HG03175 (cell line): ENCODE results near the gene RUSC1.

ENCODE experiments used
- ATAC-seq: cut with Tn5 transposase; IDR thresholded peaks from one replicate; pipeline ENCODE4 v1.9.1; 2021; ENCODE audit warnings: mild to moderate bottlenecking, moderate library complexity; ENCODE audit not compliant: unreplicated experiment

The RUSC1 gene

DNA sequence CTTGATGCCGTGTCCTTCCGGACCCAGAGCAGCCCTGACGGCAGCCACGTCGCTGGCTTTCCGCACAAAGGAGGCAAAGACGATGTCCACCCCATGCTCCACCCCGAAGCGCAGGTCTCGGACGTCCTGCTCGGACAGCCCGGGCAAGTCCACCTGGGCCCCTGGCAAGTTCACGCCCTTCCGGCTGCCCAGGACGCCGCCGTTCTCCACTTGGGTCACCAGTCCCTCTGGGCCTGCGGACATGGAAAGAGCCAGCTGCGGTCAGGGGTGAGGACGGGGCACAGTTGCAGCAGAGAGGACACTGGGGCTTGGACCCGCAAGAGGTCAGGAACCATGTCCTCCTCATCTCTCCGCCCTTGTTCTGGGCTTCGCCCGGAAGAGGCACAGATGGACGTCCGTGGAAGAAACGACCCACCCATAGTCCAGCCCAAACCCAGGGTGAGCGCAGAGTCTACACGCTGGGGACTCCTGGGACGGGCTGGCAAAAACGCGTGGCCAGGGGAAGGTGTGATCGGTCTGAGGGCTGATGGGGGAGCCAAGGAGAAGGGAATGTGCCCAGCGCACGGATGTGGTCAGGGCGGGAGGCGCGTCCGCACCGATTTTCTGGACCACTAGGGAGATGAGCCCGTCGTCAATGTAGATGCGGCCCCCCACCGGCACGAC, 26.0 kb upstream of the RUSC1 start:
- no peak for ATAC-seq

DNA sequence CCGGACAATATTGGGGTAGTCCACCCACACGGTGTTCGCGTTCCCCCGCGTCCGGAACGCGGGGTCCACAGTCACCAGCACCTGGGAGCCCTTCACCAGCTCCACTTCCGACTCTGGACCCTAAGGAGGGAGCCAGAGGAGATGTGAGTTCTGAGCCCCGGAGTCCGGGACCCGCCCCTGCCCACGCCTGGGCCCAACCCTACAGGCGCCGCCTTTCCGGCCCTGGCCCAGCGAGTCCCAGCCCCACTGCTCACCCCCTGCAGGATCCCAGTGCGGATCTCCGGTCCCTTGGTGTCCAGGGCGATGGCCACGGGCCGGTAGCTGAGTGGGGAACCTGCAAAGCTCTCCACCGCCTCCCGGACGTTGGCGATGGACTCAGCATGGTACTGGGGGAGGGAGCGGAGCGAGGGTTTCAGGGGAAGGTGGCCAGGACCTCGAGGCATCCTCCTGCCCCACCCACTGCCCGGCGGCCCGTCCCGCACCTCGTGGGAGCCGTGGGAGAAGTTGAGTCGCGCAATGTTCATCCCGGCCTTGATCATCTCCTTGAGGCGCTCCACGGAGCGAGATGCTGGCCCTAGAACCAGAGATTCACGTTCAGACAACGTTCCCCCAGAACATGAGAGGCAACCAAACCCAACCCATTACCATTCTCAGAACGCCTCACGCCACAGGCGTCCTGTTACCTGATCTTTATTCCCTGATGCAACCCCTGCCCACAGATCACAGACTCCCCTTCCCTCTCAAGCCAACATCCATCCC, 25.3 kb upstream of the RUSC1 start:
- no peak for ATAC-seq

DNA sequence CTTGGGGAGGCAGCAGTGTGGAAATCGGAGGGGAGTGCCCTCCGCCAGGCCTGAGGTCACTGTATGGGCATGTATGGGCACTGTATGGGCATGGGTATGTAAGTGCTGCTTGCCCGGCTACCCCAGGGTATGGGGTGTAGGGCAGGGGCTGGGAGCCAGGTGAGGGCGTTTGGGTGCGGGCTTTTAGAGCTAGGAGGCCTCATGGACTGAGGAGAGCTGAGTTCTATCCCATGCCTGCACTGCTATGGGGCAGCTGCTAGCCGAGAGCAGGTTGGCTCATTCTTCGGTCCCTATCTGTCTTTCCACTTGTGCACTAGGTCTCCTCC, 24.8 kb upstream of the RUSC1 start:
- ATAC-seq = no peak

DNA sequence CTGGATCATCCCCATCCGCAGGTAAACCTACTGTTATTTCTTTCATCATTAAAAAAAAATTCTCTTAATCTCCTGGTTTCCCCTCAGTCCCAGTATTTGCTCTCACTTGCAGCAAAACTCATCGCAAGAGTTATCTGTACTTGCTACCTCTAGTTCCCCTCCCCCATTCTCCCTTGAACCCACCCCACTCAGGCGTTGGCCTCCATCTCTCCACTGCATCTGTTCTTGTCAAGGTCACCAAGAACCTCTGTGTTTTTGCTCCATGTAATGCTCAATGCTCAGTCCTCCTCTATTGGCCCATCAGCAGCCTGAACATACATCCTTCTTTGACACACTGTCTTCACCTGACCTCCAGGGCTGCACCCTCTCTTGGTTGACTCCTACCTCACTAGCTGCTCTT, 24.0 kb upstream of the RUSC1 start:
- no peak for ATAC-seq

DNA sequence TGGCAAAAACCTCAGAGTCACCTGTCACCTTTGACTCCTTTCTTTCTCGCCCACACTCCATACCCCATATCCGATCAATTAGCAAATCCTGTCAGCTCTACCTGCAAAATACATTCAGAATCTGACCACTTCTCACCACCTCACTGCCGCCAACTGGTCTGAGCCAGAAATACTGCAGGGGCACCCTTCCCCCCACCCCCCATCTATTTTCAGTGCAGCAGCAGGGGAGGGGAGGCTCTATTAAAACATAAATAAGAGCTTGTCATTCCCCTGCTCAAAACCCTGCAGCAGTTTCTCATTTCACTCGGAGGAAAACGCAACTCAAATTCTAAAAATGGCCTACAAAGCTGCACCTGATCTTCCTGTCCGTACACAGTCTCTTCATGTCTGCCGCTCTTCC, 23.3 kb upstream of the RUSC1 start:
- ATAC-seq = no peak

DNA sequence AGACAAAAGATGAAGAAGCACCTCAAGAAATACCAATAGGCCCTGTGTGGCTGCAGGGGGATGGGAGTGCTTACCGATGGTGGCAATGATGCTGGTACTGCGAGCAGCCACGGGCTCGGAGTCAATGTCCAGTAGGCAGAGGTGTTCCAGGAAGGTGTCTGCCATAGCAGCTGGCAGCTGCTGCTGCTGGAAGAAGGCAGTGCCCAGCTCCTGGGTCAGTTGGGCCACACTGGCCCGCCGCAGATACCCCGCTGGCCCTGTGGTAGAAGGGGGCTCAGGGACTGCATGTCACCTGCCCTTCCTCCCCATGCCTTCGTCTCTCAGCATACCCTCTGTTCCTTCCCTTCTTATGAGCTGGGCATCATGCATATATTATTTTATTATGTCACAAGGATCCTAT, 20.7 kb upstream of the RUSC1 start:
- no peak for ATAC-seq

DNA sequence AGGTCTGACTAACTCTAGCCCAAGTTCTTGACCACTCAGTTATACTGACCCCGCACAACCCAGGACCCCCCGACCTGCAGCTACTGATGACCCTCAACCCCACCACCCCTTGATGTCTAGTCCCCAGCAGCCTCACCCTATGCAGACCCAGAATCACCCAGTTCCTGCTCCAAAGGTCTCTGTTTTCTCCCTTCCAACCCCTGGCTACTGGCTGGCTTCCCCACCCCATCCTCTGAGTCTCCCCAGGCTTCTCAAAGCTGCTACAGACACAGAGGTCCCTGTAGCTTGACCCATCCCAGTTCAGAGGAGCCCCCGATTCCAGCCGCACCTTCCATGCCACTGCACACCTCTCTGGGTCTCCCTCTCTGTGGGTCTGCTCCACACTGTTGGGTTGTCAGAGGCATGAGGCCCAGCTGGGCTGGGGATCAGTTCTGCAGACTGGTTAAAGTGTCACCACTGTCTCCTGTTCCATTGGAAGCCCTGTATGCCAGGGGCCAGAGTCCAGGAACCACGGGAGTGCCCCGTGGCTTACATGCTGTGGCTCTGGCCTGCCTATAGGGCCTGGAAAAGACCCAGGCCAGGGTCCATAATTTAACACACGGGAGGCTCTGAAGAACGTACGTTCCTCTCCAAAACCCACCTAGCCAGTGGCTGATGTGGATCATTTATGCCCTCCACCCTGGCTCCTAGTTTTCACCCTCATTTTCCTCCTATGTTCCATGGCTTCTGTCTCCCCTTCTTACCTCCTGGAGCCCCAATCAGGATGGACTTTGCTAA, 20.0 kb upstream of the RUSC1 start:
- ATAC-seq = no peak

DNA sequence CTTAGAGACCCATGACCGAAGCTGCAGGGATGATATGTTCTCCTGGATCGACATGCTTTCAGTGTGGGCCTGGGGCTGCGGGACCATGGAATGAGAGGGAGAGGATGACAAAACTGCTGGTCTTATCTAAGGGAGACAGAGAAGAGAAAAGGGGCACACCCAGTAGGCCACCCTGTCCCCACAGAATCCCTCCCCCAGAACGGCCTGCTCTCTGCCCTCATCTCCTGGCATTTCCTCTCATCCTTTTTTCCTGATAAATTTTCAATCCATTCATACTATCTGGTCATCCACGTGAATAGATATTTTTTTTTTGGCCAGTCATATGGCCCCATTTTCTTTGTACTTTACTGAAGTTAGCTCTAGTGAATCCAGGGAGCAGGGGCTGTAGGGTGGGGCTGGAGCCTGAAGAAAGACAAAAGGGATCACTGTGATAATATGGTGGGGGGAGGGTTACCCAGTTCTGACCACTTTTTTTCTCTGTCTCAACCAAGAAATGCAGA, 19.3 kb upstream of the RUSC1 start, which contains the start of gene PKLR:
Gene PKLR, minus strand, starts transcription at position 97 of the 500 bp plus-strand sequence. Its CDS starts 43 bp downstream, at position 54.
- no peak for ATAC-seq

DNA sequence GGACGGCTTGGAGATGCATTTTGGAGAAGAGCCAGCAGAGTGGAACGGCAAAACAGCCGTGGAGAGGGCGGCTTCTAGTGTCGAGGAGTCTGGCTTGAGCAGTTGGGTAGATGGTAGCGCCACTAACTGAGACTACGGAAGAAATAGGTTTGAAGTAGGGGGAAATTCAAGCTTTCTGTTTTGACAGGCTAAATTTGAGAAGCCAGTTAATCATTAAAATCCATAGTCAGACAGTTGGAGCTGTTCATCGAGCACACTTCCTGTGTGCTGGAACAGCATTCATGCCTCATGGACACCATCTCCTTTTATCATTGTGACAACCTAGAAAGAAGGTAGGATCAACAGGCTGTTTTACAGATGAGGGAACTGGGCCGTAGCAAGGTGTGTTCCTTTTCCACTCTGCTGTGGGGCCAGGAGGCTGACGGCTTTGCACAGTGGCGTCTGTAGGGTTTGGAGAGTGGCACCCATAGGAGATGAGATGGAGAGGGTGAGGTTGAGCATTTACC, 16.1 kb upstream of the RUSC1 start:
- no peak for ATAC-seq

DNA sequence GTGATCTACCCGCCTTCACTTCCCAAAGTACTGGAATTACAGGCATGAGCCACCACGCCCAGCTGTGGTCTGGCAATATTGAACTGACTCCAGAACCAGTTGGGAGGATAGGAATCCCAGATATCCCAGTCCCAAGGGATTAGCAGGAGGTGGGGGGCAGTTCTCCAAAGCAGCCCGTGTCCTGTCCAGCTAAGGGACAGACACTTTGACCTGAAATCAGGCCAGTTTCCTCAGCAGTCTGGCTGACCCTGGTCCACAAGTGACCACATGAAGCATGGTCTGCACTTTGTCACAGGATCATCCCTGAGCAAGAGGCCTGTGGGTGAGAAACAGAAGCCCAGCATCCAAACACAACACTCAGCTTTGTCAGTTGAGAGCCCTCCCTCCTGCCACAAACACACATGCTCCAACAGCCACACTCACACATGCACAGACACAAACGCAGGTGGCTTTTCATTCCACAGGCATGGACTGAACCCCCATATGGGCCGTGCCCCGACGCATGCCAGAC, 14.8 kb upstream of the RUSC1 start:
- no peak for ATAC-seq

DNA sequence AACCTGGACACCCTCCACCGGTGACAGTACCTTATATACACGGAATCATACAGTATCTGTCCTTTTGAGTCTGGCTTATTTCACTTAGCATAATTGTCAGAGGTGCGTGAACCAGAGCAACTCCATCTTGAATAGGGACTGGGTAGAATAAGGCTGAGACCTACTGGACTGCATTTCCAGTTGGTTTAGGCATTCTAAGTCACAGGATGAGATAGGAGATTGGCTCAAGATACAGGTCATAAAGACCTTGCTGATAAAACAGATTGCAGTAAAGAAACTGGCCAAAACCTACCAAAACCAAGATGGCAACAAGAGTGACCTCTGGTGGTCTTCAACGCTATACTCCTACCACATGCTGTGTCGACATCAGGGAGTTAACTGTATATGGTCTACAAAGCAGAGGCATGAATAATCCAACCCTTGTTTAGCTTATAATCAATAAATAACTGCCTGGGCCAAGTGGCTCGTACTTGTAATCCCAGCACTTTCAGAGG, 13.4 kb upstream of the RUSC1 start:
- ATAC-seq = no peak

DNA sequence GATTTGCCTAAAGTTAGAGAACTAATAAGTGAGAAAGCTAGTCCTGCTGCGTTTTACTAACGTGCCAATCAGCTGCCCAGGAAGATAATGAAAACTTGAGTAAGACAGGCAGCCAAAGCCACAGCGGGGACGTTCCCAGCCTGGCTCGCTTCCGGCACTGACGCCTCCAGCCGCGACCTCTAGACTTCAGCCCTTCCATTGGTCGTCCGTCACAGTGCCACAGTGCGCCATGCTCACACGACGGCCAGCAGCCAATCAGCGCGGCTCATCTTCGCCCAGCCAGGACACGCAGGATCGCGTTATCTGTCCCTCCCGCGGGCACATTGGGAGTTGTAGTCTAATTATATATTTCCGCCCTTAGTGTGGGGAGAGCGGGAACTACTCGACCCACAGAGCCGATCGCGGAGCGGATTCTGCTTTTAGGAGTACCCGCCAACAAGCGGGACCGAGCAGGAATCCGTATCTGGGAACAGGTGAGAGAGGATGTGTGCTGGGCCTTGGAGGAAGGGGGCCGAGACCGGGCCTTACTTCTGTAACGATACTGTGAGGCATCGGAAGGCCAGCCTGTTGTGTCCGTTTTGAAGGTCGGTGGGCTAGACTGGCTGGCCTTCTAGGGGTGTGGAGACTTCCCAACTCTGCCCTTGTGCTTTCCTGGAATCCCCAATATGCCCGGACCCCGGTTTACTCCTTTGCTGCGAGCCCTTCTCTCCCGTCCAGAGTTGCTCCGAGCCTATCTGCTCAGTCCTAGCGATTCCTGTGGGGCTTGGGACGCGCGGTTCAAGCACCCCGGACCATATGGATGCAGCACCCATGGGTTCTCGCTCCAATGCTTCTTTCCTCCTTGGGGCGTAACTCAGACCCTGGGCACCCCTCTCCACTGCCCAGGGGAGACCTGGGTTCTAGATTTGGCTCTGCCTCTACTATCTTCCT, 11.9 kb upstream of the RUSC1 start, which contains the start of gene FDPS:
Gene FDPS, plus strand, starts transcription at position 374 of the 930 bp plus-strand sequence. CDS start 924 bp downstream, outside the sequence.
- peak; percentile 95 for ATAC-seq

DNA sequence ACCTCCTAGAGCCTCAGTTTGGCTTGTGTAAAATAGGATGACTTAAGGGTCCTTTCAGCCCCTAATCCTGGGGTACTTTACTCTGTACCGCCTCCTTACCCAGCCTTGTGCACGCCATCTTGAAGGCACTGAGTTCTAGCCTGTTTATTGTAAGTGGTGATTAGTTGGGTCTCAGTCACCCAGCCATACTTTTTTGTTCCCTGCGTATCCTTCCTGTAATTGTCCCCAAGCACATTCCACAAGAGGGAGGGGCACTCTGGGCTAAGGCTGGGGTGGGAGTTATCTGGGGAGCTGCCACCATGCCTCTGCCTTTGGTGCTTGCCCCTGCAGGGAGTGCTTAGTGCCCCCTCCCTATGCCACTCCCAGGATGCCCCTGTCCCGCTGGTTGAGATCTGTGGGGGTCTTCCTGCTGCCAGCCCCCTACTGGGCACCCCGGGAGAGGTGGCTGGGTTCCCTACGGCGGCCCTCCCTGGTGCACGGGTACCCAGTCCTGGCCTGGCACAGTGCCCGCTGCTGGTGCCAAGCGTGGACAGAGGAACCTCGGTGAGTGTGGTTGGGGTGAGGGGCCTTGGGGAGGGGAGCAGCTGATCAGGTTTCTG, 11.2 kb upstream of the RUSC1 start:
- ATAC-seq = no peak

DNA sequence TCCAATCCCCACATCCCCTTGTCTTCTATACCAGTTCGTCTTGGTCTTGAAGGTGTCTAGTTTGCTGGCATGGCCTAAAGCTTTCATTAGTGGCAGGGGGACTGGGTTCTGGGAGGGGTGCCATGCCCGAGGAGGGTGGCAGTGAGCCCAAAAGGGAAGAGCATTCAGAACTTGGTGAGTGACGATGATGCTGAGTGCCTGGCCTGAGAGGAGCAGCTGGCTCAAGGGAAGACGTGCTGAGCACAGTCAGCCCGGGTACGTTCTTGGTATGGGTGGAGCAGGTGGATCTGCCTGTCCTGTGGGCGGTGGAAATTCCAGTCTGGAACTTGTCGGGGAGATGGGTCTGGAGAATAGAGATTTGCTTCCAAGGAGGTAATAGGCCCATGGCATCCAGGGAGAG, 7.4 kb upstream of the RUSC1 start:
- ATAC-seq = no peak

DNA sequence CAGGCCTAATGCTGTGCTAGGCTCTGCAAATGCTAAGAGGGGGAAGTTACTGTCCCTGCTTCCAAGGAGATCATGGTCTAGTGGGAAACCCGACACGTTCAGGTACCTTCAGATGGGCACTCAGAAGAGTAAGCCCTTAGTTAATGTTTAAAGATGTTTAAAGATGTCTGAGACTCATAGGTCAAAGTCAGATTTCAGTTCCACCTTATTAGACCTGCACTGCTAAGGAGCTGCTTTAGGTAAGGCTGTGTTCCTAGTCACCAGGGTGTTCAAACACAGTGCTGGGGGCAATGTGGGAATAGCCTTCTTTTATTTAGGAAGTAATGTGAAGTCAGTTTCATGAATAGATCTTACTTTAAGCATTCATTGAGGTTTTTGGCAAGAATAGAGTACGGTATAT, 3.8 kb upstream of the RUSC1 start:
- ATAC-seq = no peak

DNA sequence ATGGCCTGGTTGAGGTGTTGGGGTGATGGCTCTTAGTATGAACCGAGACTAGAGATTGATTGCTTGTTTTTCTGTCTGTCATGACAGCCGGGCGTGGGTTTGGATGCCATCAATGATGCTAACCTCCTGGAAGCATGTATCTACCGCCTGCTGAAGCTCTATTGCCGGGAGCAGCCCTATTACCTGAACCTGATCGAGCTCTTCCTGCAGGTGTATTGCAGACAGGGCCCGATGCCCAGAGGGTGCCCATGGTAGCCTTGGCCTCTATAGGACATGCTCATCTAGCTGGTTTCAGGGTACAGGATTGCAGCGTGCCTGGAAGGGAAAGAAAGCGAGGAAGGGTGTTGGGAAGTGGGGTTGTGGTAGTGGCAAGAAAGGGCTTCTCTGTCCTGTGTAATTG, 2.6 kb upstream of the RUSC1 start:
- ATAC-seq = no peak

DNA sequence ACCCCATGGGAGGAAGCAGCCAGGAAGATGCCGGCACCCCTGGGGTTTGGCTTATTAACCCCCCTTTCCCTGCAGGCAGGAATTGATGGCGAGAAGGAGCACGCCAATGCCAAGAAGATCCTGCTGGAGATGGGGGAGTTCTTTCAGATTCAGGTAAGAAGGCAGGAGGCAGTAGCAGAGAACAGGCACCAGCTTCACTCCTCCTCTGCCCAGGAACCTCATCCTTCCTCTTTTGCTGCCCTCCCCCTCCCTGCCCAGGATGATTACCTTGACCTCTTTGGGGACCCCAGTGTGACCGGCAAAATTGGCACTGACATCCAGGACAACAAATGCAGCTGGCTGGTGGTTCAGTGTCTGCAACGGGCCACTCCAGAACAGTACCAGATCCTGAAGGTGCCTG, 1.2 kb upstream of the RUSC1 start:
- ATAC-seq = no peak

DNA sequence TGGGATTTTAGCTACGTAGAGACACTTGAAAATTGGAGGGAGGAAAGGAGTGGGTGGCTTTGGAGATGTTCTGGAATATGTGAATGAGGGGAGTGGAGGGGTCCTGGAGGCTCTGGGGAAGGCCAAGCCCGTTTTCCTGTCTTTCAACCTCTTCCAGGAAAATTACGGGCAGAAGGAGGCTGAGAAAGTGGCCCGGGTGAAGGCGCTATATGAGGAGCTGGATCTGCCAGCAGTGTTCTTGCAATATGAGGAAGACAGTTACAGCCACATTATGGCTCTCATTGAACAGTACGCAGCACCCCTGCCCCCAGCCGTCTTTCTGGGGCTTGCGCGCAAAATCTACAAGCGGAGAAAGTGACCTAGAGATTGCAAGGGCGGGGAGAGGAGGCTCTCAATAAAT, 442 bp upstream of the RUSC1 start:
- no peak for ATAC-seq

DNA sequence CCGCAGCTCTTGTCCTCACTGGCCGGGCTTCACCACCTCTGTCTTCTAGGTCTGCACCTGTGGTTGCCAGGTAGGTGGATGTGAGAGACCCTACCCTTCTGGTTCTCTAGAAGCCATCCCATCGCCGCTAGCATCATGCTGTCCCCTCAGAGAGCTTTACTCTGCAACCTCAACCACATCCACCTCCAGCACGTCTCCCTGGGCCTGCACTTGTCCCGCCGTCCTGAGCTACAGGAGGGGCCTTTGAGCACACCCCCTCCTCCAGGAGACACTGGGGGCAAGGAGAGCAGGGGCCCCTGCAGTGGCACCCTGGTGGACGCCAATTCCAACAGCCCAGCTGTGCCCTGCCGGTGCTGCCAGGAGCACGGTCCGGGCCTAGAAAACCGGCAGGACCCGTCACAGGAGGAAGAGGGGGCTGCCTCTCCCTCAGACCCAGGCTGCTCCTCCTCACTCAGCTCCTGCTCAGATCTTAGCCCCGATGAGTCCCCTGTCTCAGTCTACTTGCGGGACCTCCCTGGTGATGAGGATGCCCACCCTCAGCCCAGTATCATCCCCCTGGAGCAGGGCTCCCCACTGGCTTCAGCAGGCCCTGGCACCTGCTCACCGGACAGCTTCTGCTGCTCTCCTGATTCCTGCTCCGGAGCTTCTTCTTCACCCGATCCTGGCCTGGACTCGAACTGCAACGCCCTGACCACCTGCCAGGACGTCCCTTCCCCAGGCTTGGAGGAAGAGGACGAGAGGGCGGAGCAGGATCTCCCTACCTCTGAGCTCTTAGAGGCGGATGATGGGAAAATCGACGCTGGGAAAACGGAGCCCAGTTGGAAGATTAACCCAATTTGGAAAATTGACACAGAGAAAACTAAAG, 1.2 kb downstream of the RUSC1 start:
- no peak for ATAC-seq
